Thyroid gland (tissue), 4 donors: ENCODE data around the gene LDB3.

Experiments used
- POLR2A ChIP-seq, 2 donors: fragments of 450-650 bp; IDR thresholded peaks; one replicate each; pipeline ENCODE4 v1.6.1; 2017; ENCODE audit warnings: antibody characterized with exemption in 2 of 2, mild to moderate bottlenecking in 2 of 2, moderate library complexity in 1 of 2
- TF ChIP-seq, protein P1 (sequence below), 6 experiments: fragments of 200-600 bp in 3 of 6; fragments of 450-650 bp in 3 of 6; sonication (generic) in 3 of 6; IDR thresholded peaks; one replicate each; pipeline ENCODE4 v1.5.1; 2016 to 2019; ENCODE audit warnings: antibody characterized with exemption in 6 of 6, mild to moderate bottlenecking in 2 of 6, inconsistent platforms in 1 of 6, moderate library complexity in 1 of 6

DNA sequence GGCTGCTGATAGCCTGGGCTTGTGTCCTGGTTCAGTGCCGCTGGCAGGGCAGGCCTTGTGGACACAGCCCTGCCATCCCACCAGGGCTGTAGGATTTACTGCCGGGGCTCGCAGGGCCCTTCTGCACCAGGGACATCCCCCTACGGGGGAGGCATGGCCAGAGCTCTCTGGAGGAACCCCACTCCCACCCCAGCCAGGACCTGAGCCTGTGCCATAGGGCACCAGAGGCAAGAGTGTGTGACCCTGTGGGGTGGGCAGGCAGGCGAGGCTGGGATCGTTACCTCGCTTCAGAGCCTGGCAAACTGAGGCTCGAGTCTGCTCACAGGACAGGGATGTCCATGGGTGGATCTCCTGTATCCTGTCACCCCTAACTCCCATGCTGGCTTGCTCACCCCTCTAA, 2.6 kb downstream of the LDB3 start:
- no peak for TF ChIP-seq POLR2A (IDR thresholded peaks at IDR 0.05)
- TF ChIP-seq, protein P1, sequence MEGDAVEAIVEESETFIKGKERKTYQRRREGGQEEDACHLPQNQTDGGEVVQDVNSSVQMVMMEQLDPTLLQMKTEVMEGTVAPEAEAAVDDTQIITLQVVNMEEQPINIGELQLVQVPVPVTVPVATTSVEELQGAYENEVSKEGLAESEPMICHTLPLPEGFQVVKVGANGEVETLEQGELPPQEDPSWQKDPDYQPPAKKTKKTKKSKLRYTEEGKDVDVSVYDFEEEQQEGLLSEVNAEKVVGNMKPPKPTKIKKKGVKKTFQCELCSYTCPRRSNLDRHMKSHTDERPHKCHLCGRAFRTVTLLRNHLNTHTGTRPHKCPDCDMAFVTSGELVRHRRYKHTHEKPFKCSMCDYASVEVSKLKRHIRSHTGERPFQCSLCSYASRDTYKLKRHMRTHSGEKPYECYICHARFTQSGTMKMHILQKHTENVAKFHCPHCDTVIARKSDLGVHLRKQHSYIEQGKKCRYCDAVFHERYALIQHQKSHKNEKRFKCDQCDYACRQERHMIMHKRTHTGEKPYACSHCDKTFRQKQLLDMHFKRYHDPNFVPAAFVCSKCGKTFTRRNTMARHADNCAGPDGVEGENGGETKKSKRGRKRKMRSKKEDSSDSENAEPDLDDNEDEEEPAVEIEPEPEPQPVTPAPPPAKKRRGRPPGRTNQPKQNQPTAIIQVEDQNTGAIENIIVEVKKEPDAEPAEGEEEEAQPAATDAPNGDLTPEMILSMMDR (IDR thresholded peaks at IDR 0.05): no peak
